Fibroblast of peridontal ligament (primary cell): ENCODE data around the gene PTPN1.
"Not testable (repeated sequence)": the region's sequence is repeated elsewhere in the genome, so short reads cannot be mapped to it uniquely, and the experiment has no call there.

Source experiments
- DNase-seq: peaks from one replicate; pipeline ENCODE4 v3.0.0-alpha.2; 2010; ENCODE audit errors: extremely low read depth

The PTPN1 gene

DNA sequence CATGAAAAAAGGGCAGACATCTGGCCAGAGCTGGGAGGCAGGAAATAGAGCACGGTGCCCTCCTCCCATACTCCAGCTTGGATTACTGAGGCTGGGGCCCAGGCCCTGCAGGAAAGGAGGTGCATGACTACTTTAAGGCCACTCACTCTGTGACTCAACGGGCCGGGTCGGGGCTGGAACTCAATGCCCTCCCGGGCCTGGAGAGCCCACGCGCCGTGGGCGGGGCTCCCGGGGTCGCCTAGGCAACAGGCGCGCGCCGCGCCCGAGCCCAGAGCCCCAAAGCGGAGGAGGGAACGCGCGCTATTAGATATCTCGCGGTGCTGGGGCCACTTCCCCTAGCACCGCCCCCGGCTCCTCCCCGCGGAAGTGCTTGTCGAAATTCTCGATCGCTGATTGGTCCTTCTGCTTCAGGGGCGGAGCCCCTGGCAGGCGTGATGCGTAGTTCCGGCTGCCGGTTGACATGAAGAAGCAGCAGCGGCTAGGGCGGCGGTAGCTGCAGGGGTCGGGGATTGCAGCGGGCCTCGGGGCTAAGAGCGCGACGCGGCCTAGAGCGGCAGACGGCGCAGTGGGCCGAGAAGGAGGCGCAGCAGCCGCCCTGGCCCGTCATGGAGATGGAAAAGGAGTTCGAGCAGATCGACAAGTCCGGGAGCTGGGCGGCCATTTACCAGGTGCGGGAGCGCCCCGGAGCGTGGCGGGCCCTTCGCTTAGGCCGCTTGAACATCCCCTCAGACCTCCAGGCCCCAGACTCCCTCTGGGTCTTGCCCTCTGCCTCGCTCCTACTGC, at the start of gene PTPN1:
Gene PTPN1, plus strand, starts transcription at position 461 of the 783 bp plus-strand sequence. Its CDS starts 145 bp downstream, at position 606.
- peak; percentile 98 for DNase-seq

DNA sequence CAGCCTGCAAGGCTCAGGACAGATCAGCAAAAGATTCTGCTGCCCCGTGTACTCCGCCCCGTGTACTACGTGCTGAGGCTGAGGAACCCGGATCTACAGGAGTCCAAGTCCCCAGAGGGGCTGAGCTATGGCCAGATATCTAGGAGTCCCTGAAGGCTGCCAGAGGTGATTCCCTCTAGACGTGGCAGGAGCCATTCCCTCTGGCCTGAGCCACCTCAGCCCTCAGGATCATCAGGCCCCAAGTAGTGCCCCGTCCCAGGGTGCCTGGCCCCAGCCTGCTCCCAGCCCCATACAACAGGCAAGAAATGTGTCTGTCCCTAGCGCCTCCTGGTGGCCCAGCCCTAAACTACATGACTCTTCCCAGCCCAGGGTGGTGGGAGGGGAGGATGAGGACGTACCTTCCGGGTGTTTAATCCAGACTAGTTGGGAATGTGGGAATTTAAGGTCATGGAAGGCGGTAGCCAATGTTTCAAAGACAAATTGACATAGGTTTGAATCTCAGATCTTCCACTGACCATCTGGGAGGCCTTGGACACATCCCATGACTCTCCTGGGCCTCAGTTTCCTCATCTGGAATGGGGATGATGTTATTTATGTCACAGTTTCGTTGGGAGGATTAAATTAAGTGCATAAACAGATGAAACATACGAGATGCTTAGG, 49.4 kb upstream of the PTPN1 start:
- DNase-seq, result peak; percentile 82

DNA sequence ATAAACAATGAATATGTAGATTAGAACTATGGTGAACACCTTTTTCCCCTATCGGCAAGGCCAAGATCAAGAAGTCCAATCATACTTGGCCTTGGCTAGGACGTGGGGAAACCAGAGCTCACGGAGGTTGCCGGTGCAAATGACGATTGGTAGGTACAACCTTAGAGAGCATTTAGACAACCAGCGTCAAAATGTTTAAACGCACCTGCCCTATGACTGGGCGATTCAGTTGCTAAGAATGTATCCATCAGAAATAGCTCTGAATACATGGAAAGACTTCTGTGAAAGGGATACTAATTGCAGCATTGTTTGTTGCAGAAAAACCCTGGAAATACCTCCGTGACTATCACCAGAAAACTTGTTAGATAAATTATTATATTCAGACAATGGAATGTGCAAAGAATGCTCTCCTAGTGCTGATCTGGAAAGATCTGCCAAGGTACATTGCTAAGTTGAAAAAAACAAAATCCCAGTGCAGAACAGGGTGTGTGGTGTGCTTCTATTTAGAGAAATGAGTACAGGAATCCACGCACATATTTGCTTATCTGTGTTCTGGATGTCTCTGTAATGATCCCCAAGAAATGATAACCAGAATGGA, 48.0 kb upstream of the PTPN1 start:
- no peak for DNase-seq

DNA sequence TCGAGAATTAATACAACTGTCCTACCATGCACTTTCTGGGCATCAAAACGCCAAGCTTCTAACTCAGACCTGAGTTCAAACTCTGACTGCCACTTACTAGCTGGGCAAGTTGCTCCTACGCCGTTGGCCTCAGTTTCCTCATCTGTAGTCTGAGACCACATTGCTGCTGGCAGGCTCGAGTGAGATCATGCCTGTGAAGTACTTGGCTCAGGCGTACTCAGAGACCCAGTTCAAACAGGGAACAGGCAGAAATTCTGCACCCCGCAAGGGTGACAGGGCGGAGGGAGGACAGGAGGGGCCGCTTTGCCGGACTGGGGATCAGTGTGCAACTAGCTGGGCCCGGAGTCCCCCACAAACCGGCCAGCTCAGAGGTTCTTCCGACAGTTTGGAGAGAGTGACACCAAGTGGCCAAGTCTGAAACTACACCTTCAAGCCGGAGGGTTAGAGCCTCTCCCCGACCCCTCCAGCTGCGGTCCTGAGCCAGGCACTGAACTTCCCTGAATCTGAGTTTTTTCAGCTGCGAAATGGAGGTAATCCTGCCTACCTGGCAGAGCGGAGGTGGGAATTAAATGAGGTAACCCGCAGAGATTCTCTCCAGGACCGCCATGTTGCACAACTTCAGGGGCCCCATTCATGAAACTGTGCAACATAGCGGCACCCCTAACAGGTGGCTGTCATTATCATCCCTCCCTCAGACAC, 46.0 kb upstream of the PTPN1 start:
- peak; percentile 64 for DNase-seq

- DNase-seq, result peak; percentile 67
Measured at GRCh38 chr20:50464725-50465650, 45.2 kb upstream of the PTPN1 start.

- DNase-seq, result no peak
Measured at GRCh38 chr20:50467174-50467573, 43.0 kb upstream of the PTPN1 start.

GRCh38 chr20:50467718-50468356, 42.3 kb upstream of the PTPN1 start:
- DNase-seq, result peak; percentile 72

DNA sequence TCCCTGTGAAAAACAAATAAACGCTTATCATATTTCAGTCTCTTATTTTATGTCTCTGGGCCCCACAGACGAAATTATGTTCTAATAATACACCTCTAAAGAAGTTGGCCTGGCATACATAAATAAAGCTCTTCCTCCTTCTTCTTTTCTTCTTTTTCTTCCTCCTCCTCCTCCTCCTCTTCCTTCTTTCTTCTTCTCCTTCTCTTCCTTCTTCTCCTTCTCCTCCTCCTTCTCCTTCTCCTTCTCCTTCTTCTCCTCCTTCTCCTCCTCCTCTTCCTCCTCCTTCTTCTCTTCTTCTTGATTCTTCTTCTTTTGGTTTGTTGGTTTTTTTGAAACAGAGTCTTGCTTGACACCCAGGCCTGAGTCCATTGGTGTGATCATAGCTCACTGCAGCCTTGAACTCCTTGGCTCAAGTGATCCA, 41.8 kb upstream of the PTPN1 start:
- DNase-seq, result no peak

DNA sequence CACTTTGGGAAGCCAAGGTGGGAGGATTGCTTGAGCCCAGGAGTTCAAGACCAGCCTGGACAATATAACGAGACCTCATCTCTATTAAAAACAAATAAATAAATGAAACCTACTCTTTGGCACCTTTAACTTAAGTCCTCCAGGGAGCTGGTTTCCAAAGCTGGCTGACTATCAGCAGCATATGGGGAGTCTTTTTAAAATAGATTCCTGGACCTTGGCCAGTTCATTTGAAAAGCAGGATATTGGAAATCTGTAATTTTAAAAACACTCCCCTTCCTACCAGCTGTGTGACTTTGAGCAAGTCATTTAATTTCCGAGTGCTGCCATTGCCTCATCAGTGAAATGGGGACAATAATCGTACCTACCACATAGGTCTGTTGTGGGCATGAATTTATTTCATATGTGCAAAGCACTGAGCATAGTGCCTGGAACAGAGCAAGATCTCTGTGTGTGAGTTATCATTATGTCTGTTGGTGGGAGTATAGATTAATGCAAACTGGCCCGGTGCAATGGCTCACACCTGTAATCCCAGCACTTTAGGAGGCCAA, 40.9 kb upstream of the PTPN1 start:
- DNase-seq, result no peak

DNA sequence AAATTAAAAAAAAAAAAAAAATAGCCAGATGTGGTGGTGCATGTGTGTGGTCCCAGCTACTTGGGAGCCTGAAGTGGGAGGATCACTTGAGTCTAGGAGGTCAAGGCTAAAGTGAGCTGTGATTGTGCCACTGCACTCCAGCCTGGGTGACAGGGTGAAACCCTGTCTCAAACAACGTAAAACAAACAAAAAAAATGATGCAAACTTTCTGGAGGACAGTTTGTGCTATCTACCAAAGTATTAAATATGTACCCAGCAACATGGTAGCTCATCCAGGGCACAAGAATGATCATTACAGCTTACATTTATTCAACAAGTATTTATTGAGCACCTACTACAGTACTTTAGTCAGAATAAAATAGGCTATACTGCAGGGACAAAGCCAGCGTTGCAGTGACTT, 40.4 kb upstream of the PTPN1 start:
- DNase-seq, result no peak

- no peak for DNase-seq
Measured at GRCh38 chr20:50470264-50470858, 39.8 kb upstream of the PTPN1 start.

- DNase-seq, result no peak
Measured at GRCh38 chr20:50471231-50471630, 39.0 kb upstream of the PTPN1 start.

GRCh38 chr20:50472693-50473664, 37.2 kb upstream of the PTPN1 start:
- no peak for DNase-seq

- not testable (repeated sequence) for DNase-seq
Measured at GRCh38 chr20:50474356-50474755, 35.8 kb upstream of the PTPN1 start.

DNA sequence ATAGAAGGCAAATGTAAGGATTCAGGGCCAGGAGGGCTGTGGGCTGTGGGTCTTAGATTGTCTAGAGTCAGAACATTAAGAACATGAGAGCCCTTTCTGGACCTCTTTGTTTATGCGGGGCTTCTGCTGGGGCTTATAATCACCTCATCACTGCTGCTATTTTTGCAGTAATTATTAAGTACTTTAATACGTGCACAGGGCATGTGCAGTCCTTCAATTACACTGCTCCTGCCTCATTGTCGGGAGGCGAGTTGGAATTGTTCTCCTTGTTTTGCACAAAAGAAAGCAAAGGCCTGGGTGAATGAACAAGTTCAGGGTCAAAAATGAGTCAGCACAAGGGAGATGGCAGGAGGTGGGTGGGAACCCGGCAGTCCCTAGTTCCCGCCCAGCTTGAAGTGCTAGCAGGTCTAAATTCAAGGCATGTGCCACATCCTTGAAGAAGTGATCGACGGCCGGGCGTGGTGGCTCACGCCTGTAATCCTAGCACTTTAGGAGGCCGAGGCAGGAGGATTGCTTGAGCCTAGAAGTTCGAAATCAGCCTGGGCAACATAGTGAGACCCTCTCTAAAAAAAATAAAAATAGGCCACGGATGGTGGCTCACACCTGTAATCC, 34.4 kb upstream of the PTPN1 start:
- peak; percentile 35 for DNase-seq

DNA sequence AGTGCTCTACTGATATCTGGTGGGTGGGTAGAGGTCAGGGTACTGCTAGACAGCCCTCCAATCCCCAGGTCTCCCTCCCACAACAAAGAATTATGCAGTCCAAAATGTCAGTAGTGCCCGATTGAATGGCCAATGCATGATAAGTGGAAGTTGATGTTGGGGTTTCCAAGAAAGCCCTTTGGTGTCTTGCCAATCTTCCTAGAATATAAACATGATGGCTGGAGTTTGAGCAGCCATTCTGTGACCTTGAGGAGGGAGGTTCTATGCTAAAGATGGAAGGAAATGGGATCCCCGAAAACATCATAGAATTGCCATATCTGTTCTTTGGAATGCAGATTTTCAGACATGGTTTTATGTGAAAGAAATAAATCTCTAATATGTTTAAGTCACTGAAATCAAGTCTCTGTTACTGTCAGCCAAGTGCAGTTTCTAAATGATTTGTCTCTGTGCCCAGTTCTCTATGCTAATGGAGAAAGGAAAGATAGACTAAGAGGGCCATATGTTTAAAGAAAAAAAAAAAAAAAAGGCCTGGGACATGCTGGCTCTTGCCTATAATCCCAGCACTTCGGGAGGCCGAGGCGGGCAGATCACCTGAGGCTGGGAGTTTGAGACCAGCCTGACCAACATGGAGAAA, 32.8 kb upstream of the PTPN1 start:
- no peak for DNase-seq

DNA sequence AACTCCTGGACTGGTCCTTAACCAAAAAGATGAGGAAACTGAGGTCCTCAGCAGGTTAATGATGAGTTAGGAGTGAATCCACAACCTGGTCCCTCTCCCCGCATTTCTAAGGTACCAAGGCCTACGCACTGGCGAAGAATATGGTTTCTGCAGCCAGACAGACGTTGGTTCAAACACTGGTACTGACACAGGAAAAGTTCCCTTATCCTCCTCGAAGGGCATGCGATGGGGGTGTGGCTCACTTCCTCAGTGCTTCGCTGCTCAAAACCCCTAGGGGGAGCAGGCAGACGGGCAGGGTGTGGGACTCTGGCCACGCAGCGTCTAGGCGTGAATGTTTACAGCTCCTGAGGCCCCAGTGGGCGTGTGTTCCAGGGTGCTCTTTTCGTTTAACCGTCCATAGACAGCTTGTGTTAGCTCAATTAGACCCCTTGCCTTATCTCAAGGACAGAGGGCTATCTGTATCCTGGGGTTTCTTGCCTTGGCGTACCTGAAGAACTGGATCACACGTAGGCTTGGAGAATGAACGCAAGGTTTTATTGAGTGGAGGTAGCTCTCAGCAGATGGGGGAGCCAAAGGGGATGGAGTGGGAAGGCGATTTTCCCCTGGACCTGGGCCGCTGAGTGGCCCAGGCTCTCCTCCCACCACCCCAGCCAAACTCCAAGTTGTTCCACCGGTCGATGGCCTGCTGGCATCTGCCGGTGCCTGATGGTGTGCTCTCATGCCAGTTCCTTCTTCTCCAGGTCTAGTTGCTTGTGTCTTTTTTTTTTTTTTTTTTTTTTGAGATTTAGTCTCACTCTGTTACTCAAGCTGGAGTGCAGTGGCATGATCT, 31.8 kb upstream of the PTPN1 start:
- DNase-seq, result no peak
